ENCODE data around the gene MAP6D1.
A peak's percentile ranks its signal among the peaks of the same experiment; 100 is the strongest.
"Not testable (repeated sequence)": the region's sequence is repeated elsewhere in the genome, so short reads cannot be mapped to it uniquely, and the experiment has no call there.

The MAP6D1 gene

DNA sequence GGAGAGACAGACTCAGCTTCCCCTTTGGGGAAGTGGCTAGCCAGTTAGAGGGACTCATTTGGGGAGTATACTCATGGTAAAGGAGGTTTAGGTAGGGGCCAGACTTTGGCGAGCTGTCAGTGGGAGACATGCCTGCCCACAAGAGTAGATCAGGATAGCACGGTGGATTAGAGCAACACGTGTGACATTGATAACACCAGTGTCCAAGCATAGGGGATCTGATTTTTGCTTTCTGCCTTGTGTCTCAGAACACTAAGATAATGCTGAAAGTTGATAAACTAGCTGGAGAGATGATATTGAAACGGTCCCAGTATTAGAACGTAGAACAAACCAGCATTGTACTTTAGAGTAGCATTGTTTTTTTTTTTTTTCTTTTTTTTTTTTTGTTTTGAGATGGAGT lies 25.9 kb downstream of the MAP6D1 start:
- no peak for DNase-seq (ENCODE audit: low read depth)

DNA sequence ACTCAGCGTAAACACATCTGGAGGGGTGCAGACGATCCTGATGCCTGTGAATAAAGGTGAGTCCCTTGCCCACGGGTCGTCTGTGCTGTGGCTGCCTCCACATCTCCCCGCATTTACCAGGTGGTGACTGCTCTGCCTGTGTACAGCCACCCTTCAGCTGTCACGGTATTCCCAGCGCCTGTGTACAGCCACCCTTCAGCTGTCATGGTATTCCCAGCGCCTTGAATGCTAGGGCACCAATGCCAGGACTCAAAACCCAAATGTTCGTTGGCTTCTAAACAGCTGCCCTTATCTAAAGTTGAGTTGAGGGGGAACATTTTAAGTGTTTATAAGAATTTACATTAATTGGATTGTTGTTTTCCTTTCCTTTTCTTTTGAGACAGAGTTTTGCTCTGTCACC lies 27.4 kb downstream of the MAP6D1 start:
- DNase-seq (ENCODE audit: low read depth): no peak

DNA sequence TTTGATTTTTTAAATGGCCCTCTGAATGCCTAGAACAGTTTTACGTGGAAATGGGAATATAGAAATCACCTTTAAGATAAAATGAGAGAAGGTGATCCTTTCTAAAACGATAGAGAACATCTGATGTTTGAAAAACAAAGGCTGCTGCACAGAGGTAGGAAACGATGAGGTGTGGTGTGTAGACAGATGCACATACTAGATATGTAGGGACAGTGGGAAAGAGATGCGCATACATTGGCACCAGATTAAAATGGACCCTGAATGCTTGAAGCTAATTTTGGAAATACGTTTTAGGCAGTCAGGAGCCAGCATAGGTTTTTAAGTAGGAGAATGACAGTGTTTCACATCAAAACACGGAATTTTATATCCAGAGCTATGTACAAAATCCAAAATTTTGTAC lies 29.0 kb downstream of the MAP6D1 start:
- no peak for DNase-seq (ENCODE audit: low read depth)

DNA sequence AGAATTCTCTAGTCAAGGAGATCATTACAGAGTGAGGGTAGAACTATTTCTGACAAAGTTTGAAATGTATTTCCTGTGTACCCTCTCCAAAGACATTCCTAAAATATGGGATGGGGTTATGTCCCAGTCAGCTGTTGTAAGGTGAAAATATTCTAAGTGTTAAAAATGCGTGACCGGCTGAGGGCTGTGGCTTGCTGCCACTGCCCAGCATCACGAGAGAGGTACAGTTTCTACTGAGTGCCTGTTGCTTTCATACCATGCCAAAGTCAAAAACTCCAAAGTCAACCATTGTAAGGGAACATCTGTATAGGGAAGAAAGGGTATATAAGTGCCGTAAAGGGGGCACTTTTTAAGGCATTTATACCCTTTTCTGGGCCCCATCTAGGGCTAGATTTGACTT lies 30.9 kb downstream of the MAP6D1 start:
- no peak for DNase-seq (ENCODE audit: low read depth)

DNA sequence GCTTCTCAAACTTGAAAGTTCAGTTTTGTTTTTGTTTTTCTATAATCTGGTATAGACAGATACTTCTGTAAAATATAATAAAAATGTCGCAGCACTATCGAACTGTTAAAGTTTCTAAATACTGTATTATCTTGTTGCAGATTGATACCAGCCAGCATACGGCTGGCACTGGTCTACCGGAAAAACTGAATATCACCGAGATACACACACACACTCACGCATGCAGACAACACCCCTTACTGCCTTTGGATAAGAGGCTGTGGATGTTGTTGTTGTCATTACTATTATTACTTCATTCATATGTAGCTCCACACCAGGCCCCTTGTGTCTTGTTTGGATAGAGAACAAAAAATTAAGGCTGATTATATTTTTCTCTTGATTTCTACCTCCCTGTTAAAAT lies 32.4 kb downstream of the MAP6D1 start:
- no peak for DNase-seq (ENCODE audit: low read depth)

DNA sequence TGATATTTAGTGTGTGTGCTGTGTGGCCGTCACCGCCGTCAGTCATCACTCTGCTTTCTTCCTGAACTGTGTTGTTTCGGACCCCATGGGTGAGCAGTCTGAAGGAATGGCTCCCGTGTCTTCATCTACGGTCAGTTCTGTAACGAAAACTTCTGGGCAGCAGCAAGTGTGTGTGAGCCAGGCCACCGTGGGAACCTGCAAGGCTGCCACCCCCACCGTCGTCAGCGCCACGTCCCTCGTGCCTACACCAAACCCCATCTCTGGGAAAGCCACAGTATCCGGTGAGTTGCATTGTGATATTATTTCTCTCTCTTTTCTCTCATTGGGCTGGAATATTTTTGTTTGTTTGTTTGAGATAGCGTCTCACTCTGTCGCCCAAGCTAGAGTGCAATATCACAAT lies 34.7 kb downstream of the MAP6D1 start:
- no peak for DNase-seq (ENCODE audit: low read depth)

DNA sequence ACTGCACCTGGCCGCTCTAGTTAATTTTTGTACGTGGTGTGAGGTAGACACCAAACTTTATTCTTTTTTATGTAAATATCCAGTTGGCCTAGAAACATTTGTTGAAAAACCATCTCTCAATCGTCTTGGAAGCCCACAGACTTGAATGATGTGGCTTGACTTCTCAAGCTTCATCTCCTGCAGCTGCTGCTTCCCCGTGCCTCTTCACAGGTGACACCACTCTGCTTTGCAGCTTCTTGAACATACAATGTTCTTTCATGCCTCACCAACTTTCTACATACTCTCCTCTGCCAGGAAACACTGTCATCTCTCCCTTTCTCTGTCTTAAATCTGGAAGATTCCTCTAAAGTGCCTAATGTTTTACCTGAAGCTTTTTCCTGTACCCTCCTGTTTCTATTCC lies 35.6 kb downstream of the MAP6D1 start:
- DNase-seq (ENCODE audit: low read depth): no peak

DNA sequence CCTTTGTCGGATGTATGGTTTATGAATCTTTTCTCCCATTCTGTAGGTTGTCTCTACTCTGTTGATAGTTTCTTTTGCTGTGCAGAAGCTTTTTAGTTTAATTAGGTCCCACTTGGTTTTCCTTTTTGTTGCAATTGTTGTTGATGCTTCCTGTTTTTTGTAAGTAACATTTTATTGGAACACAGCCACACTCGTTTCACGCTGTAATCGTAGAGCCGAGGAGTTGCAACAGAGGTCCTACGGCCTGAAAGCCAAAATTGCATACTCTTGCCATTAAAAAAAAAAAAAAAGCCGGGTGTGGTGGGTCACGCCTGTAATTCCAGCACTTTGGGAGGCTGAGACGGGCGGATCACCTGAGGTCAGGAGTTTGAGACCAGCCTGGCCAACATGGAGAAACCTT lies 40.9 kb downstream of the MAP6D1 start:
- DNase-seq (ENCODE audit: low read depth): not testable (repeated sequence)

DNA sequence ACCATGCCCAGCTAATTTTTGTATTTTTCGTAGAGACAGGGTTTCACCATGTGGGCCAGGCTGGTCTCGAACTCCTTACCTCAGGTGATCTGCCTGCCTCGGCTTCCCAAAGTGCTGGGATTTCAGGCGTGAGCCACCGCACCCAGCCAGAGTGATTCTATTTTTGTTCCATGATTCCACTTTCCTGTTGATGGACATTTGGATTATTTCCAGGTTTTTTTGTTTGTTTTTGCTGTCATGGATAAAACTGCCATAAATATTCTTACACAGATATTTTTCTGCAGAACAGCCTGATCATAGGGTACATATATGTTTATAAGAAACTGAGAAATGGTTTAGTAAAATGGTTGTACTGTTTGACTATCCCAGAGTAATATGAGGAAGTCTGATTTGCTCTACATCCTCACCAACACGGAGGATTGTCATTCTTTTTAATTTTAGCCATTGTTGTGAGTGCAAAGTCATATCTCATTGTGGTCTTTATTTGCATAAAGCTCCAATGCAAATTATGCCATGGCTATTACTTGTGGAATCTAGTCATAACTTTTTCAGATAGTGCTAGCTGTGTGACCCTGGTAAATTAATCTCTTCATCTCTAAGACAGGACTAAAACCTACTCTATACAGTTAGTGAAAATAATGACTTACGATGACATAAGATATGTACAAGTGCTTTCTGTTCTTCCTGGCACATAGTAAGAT lies 42.7 kb downstream of the MAP6D1 start:
- DNase-seq (ENCODE audit: low read depth): no peak

DNA sequence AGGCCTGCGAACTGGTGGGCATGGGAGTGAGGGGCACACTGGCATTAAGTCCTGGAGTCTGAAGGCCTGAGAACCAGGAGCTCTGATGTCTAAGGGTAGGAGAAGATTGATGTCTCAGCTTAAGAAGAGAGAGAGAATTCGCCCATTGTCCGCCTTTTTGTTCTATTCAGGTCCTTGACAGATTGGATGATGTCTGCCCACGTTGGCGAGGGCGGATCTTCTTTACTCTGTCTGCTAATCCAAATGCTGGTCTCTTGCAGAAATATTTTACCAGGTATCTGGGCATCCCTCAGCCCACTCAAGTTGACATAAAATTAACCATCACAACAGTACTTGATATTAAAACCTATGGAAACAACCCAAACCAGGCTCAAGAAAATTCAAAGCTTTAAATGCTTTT lies 44.1 kb downstream of the MAP6D1 start:
- no peak for DNase-seq (ENCODE audit: low read depth)

DNA sequence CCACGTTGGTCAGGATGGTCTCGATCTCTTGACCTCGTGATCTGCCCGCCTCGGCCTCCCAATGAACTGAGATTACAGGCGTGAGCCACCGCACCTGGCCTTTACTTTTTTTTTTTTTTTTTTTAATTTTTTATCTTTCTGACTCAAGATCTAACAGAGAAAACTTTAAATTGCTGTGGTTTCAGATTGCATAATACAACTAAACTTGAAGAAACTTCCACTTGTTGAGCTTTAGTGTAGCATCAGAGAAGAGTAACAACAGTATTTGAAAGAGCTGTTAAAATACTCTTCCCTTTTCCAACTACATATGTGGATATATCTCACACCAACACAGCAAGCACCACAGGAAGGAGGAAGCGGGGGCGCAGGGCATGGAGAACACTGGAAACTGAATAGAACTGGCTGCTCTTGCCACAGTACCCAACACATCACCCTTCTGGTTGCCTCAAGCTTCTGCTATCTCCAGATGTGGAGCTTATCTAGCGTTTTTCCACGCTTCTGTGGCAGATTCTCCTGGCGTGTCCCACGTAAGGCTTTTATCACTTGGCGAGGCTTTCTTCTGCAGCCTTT lies 45.4 kb downstream of the MAP6D1 start:
- peak; percentile 85 for DNase-seq (ENCODE audit: low read depth)

DNA sequence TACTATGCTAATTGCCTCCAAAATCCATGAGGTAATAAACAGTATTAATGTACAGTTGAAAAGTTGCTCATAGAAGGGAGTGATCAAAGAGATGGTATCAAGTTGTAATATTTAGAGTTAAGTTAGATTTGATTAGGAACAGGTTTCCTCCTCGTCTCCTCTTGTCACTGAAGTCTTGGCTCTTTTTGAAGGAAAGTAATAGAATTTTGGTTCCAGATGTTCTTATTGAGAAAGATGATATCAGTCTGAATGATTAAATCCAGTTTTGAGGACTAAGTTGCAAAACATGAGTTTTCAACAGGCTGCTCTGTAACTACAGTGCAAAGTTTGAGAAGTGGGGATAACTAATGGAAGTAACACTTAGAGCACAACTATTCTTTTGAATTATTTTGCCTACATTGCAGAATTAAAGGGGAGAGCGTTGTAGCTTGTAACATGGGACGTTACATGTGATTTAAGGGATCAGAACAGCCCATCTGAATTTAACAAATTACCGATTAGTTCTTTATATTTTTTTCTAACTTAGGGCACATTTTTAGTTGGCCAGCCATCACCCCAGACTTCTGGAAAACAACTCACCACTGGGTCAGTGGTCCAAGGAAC lies 48.3 kb downstream of the MAP6D1 start:
- no peak for DNase-seq (ENCODE audit: low read depth)

DNA sequence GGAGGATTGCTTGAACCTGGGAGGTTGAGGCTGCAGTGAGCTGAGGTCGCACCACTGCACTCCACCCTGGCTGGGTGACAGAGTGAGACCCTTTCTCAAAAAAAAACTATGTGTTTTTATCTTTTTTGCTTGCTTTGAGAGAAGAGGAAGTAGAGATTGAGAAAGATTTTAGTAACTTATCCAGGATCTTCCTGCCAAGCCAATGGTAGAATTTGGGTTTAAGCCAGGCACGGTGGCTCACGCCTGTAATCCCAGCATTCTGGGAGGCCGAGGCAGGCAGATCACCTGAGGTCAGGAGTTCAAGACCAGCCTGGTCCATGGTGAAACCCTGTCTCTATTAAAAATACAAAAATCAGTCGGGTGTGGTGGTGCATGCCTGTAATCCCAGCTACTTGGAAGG lies 48.9 kb downstream of the MAP6D1 start:
- not testable (repeated sequence) for DNase-seq (ENCODE audit: low read depth)

DNA sequence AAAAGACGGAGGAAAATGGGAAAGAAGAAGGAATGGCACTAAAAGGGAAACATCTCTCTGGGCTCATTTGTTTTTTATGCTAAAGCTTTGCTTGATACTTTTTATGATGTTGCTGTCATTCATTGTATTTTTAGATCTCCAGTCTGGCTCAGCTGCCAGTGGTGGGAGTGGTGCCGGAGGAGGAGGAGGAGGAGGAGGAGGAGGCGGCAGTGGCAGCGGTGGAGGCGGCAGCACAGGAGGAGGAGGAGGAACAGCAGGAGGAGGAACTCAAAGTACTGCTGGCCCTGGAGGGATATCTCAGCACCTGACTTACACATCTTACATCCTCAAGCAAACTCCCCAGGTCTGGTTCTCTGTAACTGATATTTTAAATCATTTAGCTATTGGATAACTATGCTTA lies 49.6 kb downstream of the MAP6D1 start:
- DNase-seq (ENCODE audit: low read depth): peak; percentile 39

DNA sequence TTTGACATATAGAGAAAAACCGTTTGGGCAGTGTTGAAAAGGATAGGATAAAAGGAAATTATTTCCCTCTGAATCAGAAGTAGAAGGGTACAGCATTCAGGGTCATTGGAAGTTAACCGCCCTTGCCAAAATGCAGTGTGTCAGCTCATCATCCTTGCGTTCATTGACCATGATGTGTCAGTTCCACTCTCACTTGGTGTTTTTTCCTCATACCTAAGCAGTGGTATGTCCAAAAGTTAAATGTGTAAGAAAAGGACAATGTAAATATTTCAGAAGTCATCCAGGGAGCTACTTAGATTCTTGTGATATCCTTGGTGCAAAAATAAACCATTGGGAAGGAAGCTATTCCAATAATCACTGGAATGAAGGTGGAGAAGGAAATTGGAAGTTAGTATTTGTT lies 50.7 kb downstream of the MAP6D1 start:
- DNase-seq (ENCODE audit: low read depth): peak; percentile 62

DNA sequence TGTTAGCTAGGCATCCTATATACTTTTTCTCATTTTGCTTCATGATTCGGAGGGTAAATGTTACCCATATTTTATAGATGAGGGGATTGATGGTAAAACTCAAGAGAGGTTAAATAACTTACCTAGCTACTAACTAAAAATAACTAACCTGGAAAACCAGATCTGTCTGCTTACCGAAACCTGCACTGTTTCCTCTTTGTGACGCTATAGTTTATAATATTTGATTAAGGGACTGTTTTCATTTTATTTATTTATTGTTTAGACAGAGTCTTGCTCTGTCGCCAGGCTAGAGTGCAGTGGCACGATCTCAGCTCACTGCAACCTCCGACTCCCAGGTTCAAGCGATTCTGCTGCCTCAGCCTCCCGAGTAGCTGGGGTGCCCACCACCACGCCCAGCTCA lies 55.9 kb downstream of the MAP6D1 start:
- no peak for DNase-seq (ENCODE audit: low read depth)

DNA sequence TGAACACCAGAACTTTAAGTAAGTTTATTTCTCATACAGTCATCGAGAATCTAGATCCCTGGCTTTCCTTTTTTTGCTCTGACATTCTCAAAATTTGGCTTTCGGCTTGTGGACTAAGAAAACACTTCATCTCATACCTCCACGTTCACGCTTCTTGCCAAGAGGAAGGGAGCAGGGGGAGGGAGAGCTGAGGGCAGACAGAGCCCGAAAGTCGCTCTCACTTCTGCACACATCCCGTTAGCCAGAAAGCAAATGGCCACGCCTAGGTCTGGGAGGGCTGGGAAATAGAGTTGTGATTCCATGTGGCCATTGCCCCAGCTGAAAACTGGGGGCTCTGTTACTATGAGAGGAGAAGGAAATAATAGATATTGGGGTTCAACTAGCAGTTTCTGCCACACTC lies 57.3 kb downstream of the MAP6D1 start:
- no peak for DNase-seq (ENCODE audit: low read depth)

DNA sequence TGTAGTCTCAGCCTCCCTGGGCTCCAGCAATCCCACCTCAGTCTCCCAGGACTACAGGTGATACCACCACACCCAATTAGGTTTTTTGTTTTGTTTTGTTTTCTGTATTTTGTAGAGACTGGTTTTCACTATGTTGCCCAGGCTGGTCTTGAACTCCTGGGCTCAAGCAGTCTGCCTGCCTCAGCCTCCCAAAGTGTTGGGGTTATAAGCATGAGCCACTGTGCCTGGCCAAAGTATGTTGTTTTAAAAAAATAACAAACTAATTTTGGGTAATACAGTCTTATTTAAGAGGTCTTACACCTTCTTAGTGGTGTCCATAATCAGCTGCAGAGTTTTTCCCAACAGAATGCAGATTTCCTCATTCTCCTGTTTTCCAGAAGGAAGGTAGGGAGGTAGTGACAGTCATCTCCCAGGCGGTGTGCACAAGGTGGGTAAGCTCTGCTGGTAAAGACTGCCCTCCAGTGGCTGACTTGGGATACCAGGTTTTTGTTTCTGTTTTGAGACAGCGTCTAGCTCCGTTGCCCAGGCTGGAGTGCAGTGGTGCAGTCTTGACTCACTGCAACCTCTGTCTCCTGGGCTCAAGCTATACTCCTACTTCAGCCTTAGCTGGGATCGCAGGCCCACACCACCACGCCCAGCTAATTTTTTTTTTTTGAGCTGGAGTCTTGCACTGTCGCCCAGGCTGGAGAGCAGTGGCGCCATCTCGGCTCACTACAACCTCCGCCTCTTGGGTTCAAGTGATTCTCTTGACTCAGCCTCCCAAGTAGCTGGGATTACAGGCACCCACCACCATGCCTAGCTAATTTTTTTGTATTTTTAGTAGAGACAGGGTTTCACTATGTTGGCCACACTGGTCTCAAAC lies 58.4 kb downstream of the MAP6D1 start:
- DNase-seq (ENCODE audit: low read depth): peak; percentile 89

DNA sequence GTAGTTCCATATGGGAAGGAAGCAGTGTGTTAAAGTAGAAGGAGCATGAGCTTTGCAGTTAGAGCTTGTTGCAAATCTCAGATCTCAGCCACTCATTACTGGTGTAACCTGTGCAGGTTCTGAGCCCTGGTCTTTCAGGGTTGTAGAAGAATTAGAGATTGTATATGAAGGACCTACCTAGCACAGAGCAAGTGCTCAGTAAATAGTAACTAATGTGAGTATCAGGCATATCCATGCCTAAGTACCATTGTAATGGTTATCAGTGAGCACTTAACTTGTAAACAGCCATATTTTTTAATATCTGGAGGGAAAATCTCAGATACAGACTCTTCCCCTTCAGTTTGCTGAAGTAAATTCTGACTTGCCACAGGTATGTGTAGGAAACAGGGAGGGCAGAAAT lies 59.3 kb downstream of the MAP6D1 start:
- no peak for DNase-seq (ENCODE audit: low read depth)

Data from amniotic epithelial cell (primary cell).